ENCODE data around the gene NEURL1.
"Not testable (repeated sequence)": the region's sequence is repeated elsewhere in the genome, so short reads cannot be mapped to it uniquely, and the experiment has no call there.

The NEURL1 gene

DNA sequence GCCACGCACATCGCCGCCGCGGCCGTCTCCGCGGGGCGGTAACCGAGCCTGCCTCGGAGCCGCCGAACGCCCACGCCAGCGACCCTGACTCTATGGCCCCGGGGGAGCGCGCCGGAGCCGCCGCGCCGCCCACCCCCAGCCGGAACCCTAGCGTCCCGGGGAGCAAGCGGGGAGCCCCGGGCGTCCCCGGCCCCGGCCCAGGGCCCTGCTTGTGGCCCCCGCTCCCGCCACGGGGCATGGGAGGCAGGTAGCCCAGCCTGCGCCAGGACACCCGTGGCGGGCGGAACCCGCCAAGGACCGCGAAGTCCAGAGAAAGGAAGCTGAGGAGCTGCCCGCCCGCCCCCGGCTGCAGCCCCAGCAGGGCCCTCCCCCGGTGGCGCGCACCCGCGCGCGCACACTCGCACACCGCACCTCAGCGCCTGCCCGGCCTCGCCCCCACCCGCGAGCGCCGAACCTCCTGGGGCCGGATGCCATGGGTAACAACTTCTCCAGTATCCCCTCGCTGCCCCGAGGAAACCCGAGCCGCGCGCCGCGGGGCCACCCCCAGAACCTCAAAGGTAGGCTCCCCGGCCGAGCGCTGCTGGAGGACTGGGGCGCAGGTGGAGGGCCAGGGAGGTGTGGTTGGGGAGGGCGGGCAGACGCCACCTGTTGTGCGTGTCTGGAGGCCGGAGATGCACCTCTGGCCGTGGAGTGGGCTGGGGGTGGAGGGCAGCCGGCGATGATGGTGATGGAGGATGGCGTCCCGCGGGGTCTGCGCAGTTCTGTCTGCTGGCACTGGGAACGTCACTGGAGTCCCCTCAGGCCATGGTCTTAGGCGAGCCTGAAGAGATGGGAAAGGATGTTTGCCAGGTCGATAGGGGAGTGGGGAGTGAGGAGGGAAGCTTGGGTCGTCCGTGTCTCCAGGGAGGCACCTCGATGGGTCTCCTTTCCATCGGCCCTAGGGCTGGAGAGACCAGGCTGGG, 692 bp downstream of the NEURL1 start:
- peak; percentile 36 for DNase-seq (ENCODE audit: low spot score)

DNA sequence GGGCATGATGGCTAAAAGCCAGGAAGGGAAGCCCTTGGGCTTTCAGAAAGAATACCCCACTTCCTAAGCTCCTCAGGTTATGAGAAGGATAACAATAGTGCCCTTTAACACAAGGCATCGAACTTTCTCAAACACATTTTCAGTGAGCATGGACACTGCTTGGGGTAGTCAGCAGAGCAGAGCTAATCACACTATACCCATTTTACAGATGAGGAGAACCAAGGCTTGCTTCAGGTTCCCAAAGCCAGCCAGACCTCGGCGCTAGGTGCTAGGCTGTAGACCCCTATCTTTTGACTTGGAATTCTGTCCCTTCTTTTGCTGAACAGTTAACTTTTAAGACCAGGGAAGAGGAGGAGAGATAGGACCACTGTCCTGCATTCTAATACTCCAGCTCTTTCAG, 1.8 kb downstream of the NEURL1 start:
- DNase-seq (ENCODE audit: low spot score) = no peak

GRCh38 chr10:103497161-103497915, 3.8 kb downstream of the NEURL1 start:
- DNase-seq (ENCODE audit: low spot score) = no peak

GRCh38 chr10:103498936-103499638, 5.6 kb downstream of the NEURL1 start:
- no peak for DNase-seq (ENCODE audit: low spot score)

DNA sequence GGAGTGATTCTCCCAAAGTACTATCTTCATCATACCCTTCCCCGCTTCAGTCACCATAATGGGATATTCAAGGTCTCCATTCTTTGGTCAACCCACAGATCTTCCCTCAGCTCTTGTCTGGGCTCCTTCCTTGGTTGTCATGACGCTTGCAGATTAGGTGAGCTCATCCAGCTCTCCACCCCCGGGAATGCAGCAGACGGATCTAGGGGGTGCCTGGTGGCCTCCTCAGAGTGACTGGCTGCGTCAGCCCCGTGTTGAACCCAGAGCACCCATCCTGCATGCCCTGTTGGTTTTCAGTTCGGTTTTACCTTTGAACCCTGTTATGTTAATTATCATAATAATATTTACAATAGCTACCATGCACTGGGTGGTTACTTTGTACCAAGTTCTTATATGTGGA, 6.4 kb downstream of the NEURL1 start:
- DNase-seq (ENCODE audit: low spot score) = no peak

DNA sequence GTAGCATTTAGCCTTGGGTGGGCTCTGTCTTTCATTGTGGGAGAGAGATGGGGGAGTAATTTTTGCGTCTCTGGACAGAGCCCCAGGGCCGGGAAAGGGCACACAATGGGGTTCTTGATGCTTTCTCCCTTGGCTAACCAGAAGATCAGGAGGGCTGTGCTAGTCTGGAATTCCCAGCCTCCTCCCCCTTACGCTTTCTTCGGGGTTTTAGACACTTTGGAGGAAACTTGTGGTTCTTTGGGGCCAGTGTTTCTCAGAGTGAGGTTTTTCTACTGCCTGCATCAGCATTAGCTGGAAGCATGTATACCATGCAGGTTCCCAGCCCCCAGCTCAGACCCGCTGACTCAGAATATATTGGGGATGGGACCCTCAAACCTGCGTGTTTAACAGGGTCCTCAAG, 7.0 kb downstream of the NEURL1 start:
- no peak for DNase-seq (ENCODE audit: low spot score)

DNA sequence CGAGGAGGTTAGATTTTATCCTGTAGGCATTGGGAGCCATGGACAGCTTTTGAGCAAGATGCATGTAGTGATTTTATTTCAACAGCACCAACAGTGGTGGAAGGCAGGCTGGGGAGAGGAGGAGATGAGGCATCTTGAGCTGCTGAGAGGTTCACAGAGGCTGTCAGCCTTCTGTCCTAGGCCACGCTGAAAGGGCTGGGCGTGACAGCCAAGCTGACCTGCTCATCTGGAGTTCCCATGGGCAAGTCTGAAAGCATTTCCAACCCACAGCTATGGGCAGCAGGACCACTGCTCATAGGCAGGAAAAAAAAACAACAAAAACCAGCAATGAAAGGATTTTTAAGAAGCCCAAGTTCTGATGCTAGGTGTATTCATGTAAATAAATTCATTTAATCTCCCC, 7.7 kb downstream of the NEURL1 start:
- no peak for DNase-seq (ENCODE audit: low spot score)

DNA sequence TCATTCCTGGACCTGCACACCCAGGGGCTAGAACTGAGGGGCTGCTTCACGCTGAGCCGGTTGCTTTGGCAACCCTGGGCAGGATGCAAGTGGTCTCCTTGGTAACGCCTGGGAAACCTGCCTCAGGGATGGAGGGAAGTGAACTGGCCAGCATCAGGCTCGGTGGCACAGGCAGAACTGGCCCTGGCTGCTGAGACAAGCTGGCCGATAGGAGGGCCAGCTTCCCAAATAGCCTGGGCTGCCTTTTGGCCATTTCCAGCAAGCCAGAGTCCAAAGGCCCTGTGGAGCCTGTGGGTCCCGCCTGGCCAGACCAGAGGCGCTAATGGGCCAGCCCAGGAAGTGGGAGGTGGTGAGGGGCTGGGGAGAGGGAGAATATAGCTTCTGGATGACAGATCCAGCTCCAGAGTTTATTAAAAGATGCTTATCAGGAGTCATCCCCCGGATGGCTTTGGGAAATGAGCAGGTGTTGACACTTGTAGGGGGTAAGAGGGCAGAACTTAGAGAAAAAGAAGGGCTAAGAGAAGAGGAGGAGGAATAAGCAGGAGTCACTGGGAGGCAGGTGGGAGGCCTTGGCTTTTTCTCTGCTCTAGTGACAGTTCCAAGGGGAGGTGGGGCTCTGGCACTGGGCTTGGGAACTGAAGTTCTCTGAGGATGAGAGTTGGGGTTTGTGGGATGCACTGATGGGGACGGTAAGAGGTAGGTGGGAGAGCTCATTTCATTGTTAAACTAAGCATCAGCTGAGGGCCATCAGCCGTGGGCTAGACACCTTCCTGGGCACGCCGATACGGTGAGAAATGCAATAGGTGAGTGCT, 9.6 kb downstream of the NEURL1 start:
- no peak for DNase-seq (ENCODE audit: low spot score)

DNA sequence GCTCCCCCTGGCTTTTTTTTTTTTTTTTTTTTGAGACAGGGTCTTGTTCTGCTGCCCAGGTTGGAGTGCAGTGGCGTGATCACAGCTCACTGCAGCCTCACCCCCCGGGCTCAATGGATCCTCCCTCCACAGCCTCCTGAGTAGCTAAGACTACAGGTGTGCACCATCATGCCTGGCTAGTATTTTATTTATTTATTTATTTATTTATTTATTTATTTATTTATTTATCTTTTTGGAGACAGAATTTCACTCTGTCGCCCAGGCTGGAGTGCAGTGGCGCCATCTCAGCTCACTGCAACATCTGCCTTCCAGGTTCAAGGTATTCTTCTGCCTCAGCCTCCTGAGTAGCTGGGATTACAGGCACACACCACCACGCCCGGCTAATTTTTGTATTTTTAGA, 10.3 kb downstream of the NEURL1 start:
- DNase-seq (ENCODE audit: low spot score) = not testable (repeated sequence)

- DNase-seq (ENCODE audit: low spot score) = peak; percentile 52
Observed at GRCh38 chr10:103504181-103504783, 10.8 kb downstream of the NEURL1 start.

DNA sequence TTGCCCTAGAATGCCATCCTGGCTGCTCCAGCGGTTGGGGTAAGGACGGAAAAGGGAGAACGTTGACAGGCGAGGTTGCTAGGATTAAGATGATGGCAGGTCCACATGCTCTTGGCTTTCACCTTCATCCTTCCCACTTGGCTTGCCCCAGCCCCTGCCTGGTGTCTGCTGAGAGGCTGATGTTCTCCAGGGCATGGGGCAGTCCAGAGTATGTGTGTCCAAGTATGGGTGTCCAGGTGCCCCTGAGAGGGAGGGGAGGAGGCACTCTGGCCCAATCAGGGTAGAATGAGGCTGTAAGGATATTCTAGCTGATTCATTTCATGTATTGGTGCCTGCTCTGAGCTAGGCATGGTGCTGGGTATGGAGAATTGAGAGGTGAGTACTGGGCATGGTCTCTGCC, 12.6 kb downstream of the NEURL1 start:
- DNase-seq (ENCODE audit: low spot score) = no peak

DNA sequence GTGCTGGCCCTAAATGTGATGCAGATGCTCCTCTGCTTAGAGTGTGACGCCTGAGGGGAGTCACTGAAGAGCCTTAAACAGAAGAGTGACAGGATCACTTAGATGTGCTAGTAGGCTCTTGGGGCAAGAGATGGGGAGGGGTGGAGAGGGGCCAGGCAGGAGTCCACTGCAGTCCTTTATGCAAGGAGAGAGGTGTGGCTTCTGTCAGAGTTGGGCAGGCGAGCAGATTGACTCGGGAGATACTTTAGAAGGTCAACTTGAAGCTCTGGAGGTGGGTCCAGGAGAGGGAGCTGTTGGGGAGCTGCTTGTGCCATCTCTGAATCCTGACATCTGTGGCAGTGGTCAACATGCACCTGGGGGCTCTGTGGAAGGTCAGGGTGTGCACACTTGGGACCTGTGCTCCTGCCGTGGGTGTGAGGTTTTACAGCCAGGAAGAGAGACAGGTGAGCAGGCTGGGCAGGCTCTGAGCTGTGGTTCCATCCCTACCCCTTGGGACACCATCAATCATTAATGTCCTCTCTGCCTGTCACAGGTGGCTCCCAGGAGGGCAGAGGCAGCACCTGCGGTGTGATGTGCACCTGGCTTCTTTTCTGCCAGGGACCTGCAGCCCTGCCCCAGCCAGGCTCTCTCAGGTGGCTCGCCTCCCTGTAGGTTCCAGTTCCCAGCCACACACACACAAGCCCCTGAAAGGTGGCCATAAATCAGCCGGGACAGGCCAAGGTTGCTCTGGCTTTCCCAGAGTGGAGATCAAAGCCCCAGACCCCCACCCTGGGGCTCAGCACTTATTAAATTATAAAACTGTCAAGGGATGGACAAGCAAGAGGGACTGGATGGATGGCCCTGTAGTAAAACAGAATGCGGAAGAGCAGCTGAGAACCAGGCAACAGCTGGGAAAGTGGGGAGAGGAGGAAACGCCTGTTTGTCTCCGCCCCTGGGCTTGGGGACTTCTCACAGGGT, 14.0 kb downstream of the NEURL1 start:
- DNase-seq (ENCODE audit: low spot score) = no peak

DNA sequence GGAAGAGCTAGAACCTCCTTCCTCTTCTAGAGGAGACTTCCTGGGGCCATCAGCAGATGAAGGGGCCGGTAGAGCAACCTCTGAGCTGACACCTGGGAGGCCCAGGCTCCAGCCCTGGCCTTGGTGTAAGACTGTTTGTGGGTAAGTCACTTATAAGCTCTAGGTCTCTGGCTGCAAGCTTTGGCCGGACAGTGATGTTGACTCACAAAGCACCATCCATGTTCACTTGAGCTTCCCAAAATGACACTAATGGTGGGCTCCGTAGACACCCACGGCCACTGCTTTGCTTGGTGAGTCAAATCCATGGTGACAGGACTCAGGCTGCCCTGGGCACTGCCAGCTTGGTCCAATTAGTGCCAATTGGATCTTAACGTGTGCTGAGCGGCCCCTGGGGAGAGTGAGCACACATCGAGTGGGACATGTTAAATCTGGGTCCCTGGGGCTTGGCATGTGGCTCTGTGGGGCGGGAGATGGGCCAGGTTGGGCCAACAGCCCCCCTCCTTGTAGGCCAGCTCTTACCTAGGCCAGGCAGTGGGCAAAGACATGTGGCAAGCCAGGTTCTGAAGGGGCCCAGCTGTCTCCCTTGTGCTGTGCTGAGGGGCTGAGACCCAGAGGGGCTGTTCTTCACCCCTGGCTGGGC, 16.7 kb downstream of the NEURL1 start:
- no peak for DNase-seq (ENCODE audit: low spot score)

GRCh38 chr10:103510791-103511752, 17.6 kb downstream of the NEURL1 start:
- DNase-seq (ENCODE audit: low spot score) = no peak

DNA sequence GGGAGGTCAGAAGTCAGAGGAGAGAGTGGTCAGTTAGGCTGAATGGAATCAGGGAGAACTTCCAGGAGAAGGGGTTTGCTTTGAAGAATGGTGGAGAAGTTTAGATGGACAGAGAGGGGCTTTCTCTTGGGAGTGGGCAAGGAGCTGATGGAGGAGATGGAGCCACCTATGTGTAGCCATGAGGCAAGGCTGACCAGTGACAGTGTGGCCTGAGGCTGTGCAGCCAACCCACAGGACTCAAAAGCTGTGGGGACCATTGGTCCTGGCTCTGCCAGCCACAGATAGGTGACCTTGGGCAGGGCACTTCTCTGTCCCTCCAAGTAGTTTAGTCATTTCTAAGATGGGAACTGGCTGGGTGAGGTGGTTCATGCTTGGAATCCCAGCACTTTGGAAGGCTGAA, 18.7 kb downstream of the NEURL1 start:
- DNase-seq (ENCODE audit: low spot score) = no peak

GRCh38 chr10:103512591-103513379, 19.3 kb downstream of the NEURL1 start:
- DNase-seq (ENCODE audit: low spot score) = no peak

DNA sequence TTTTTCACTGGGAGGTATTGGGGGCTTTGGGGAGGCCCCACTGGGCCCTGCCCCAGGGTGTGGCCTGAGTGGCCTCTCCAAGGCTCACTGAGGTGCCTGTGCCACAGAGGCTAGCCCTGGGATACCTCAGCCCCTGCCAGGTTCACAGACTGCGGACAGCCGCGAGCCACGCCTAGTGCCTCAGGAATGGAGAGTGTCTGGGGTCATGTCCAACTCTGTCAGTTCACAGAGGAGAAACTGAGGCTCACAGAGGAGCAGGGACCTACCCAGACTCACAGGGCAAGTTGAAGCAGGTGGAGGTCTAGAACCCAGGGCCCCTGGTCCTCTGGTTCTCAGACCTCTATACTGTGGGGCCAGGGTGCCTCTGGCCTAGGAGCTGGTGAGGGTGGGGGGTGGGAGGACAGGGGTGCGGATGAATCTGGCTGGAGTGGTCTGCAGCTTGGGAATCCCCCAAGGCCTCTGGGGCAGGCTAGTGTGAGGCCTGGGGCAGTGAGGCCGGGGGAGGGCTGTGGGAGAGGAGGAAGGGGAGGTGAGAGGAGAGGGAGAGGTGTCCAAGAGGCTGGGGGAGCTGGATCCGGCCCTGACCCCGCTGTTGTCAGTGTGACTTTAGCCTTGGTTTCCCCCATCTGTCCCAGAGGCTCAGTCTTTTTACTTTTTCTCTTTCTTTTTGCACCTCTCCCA, 20.0 kb downstream of the NEURL1 start:
- DNase-seq (ENCODE audit: low spot score) = no peak

All from HuH-7.5 (cell line).